GM19328 (cell line): ENCODE results near the gene SKIDA1.

Experiments
- ATAC-seq: cut with Tn5 transposase; IDR thresholded peaks from one replicate; pipeline ENCODE4 v1.9.1; 2021; ENCODE audit warnings: mild to moderate bottlenecking, moderate library complexity; ENCODE audit not compliant: unreplicated experiment

Gene SKIDA1

DNA sequence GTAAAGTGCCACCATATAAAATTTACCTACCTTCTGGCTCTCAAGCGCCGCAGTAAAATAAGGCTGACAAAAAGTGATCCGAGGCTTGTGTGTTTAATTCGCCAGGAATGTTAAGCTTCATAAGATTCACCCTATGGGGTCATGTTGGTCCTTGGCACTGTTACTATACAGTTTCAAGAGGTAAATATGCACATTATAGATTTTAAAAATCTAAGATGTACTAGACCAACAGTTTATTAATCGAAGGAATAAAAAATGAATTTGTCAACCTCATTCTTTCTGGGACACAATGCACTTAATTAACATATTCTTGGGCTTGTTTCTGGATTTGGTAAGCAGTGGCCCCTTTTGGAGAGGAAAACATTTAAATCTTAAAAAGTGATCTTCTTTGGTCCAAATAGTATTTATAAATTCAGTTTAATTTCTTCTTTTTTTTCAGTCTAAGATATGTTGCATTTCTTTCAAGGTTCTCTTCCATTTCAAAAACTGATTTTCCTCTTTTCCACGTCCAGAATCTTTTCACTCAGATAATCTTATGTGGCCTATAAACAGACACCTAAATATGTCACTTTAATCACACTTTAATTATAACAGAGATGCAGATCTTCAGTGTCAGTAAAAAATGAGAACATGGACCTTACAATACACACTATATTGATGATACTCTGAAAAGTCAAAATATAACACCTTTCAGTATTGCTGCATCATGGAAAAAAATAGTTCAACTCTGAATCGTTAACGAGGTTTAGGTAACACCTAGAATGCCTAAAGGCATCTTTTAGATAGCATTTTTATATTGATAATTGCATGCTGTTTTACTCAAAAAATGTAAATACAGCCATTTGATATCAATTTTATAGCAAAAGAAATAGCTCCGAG, 3.8 kb upstream of the SKIDA1 start:
- no peak for ATAC-seq

DNA sequence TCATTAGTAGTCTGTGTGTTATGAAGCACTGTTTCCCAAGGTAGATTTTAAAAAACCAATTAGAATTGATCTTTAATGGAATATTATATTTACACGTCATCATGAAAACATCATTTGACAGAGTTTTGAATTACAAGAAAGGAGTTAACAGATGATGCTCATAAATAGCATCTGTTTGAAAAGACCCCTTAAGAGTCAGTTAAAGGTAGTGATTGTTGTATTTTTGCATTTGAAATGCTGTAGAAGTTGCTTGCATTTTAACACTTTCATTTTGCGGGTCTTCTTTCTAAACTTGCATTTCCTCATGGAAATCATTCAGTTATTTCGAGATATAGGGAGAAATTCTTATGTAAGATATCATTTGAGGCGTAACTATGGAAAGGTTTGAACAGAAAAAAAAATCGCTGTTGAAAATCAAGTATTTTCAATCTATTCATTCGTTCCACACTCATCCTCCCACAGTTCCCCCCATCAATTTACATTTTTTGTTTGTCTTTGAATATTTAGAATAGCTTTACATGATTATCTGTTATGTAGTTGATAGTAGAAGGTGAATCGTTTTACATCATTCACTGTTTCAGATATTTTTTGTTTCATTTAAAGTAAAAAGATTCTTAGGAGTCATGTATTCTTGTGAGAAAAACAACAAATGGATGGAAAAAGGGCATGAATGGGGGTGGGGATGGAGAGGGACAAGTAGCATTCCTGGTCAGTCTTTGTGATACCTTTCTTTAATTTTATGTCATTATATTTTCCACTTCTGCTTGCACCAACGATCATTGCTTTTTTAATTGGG, 3.0 kb upstream of the SKIDA1 start:
- no peak for ATAC-seq

DNA sequence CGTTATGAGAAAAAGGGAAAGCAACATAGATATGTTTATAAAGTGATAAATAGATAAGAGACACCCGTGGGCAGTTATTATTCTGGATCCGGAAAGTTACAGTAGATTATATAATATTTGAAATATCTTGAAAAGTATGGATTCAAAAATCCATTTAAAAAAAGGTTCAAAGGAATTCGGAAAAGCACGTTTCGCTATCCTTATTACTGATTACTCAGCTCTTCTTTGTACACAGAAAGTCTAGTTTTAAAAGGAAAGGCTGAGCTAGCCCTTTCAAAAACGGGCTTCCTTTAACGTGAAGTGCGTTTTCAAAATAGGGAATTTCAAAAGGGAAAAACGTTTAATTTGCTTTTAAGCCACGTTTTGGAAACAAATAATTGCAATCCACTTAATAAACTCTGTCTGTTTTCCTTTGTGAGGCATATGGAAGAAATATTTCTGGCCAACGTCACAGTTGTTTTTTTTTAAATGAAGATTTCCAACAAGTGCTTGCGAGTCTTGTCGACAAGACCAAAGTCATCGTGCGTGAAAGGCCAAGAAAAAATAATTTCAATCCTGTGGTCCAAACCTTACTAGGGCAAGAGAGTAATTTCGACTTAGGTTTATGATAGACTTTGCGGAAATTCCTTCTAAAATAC, 2.2 kb upstream of the SKIDA1 start:
- ATAC-seq = no peak

DNA sequence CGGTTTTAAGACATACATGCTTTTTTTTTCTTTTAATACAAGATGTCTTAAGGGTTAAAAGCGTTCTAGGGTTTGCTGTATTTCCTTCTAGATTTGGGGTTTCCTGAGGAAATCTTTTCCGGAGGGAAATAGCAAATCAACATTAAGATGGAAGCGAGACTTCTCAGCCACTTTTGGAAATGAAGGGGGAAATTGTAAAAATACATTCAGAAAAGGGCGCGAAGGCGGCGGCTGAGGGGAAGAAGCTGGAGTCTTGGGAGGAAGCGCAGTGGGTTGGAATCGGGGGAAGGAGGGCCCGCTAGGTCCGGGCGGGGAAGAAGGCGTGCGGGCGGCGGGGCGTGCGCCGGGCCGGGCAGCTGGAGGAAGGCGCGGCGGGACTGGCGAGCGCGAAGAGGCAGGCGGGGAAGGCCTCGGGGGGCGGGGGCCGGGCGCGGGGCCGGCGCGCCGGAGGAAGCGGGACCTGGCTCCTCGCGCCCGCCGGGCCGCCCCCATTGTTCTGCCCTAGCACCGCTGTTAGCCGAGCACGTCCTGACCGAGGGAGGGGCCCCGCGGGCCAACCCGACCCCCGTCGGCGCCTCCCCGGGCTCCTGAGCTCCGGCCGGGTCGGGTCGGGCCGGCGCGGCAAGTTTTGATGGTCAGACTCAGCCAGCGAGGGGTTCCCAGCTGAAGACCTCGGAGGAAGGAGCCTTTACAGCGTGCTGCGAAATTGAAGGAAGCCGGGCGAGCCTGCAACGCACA, 1.5 kb upstream of the SKIDA1 start:
- ATAC-seq = no peak

DNA sequence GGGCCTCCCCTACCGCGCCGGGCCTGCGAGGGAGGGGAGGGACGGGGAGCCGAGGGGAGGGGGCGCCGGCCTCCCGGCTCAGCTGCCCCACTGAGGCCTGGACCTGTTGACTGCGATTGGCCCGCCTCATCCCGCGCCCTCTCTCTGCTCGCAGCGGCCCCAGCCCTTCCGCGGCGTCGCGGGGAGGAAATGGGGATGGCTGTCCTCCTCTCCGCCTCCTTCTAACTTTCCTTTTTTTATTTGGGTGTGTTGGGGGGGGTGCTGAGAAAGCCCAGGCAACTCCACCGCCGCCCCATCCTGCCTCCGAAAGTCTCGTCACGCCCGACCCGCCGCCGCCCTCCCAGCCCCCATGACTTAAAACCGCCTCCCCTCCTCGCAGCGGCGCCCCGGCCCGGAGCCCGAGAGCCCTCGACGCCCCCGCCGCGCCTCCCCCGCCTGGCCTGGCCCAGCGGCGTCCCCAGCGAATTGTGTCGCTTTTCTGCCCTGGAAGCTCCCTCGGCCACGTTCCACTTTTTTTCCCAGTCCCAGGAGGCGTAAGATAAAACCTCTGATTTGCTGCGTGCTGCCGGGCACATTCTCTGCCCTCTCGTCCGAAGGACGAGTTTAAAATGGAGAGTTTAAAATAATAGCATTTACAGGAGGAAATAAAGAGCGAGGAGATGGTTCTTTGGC, 842 bp upstream of the SKIDA1 start:
- ATAC-seq = no peak

DNA sequence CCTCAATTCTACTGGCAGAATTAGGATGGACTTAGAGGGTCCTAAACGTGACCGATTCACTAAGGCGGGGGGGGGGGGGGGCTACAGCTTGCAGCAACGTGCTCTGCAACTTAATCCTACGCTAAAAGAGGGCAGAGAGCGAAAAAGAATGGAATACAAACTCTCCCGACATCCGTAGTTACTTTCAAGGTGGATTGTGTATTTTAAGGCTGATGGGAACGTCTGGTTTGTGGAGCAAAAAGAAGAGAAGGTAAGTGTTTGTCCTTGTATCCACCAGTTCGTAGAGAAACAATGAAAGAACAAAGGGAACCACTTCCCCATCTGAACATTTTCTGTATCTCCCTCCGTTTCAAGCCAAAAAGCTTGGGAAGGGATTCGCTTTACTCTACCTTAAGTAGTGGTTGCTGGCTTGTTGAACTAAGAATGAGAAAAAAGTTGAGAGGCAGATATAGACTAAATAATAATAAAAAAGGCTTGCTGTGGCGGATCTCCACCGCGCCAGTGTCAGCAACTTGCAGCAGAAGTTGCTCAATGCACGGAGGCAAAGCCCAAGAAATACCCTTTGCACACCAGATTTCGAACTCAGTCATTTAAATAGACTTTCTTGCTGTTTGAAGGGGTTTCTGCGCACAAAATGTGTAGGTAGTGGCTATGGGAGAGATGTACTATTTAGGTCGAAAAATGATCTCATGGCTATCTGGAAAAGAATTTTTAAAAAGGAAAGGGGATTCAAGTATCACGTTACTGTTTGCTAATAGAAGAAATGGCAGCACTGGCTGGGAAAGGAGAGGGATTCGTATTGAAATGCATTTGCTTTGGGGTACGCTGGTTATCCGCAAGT, 736 bp downstream of the SKIDA1 start:
- no peak for ATAC-seq

DNA sequence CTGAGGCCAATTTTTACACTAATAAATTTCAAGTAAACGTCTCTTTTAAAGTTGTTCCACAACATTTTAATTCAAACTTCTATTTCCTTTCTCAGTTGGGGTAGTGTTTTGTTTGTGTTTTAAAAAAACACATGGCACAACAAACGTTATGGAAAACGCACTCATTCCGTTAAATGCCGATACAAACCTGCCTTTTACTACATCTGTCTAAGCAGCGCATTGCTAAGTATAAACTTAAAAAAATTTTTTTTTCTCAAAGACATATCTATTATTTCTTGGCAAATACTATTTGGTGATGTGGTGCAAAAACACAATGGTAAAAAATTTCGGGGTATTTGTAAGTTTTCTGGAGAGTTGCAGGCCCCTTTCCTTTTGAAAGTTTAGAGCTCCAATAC, 1.4 kb downstream of the SKIDA1 start:
- no peak for ATAC-seq

DNA sequence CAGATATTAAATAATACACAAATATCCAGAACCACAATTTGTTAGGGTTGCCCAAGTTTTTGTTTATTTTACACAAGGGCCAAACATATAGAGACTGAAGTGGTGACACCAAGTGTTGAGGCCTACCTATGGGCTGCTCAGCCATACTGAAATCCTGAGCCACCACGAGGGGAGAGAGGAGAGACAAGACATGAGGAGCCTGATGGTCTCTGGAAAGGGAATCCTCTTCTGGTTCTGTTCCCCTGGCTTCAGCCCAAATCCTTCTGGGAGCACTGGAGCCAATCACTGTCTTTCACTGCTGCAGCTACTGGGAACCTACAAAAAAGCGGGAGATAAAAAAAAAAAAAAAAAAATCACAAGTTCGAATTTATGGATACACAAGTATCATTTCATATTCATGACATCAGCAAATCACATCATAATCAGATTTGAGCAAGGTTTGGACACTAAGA, 1.9 kb downstream of the SKIDA1 start:
- no peak for ATAC-seq

DNA sequence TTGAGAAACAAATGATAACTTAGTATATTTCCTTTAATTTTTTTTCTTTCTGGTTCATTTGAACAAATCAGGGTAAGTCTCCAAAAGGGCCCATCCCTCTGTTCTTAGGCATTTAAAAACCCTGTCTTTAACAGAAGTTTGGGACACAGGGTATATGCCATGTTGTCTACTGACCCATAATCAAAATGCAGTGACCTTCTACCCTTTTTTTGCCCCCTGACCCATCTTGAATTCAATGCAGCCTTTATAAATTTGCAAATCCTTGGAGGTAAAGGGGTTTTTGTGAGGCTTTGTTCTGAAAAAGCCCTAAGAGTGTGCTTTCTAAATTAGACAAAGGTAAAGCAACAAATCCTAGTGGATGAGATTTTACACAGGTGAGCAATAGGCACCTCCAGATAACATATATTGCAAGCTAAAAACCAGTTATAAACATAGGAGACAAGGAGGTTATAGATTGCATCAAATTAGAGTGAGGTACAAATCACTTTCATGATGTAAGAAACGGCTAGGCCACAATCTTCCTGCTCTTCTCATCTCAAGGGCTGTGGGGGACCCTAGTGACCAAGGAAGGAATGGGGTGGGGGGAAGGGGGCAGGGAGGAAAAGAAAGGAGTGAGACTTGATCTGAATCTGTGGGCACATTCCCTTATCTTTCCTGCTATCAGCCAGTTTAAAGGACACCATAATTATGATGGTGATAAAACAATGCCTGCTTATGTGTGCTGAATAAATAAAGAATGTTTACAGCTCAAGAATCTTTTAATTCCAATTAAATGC, 2.7 kb downstream of the SKIDA1 start:
- ATAC-seq = no peak

DNA sequence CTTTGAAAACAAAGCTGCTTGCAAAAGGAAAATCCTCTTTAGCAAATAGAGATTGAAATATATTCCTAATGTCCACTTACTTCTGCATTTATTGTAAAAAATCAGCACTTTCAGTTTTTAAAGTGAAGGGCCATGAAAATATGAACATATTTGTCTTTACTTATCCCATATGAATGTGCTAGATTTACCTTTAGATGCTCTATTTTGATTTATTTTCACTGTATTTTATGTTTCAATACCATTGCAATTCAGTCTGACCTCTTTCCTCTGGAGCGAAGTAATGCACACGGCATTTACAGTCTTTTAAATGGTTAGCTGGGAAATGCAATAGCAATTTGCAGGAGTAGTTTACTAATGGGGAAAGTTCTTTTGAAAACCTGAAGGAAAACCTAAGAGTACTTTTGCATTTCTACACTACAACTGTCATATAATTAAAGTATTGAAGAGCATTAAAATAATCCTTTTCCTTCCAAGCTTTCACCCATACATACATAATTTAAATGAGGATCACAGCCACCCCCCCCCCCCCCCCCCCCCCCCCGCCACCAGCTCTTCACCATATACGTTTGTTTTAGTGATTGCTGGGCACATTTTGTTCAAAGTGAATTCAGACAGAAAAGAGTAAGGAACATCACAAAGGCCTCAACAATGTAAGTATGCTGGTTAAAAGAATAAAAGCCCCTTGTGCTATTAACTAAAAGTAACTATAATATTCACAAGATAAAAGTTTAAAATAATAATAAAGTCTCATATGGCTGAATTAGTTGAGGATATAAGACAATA, 3.5 kb downstream of the SKIDA1 start:
- ATAC-seq = no peak

DNA sequence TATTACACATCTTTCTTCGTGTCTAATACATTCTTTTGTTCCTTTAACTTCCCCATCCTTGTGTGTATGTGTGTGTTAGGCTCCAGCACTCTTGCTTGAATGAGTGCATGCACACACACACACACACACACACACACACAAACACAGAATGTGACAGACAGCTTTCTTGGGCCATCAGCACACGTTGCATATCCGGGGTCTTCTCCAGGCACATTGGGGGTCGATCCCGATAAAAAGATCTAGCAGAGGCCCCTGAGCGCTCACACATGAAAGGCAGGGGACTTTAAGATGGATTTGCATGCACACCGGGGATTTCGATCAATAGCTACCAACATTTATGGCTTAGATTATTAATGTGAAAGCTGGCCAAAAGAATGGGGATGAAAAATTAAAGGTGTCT, 4.5 kb downstream of the SKIDA1 start:
- no peak for ATAC-seq

DNA sequence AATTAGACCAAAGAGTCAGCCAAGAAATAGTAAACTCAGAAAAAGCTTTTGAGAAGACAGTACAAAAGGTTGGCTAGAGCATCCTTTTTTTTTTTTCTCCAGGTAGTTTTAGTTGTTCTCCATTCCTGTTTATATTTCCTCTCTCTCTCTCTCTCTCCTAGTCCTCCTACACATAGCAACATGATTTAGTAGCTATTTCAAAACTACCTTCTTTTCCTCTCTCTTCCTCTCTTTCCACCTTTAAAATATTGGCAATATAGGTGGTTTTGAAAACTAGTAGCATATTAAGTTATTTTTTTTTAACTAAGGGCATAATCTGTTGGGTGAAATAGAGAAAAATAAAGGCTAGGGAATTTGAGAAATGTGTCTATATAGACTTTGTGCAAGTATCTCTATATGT, 5.0 kb downstream of the SKIDA1 start:
- ATAC-seq = no peak

DNA sequence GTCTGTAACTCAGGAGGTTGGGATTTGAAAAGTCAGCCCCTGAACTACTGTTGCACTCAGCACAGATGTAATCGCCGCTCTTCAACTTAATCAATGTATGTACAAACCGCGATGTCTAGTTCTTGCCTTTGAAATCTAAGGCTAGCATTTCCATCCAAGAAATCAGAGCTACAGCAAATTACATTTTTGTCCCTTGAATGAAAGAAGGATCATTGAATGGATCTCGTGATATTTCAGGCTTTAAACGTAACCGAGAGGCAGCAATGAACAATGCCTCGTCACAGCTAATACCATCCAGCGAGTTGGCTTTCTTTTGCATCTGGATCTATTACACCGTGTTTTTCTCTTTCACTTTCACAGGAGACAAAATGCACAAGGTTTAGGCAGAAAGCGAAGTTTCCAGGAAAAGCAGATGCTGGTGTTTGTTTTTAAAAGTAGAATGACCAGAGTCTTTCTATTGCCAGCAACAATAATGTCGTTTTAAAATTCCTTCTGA, 5.5 kb downstream of the SKIDA1 start:
- ATAC-seq = no peak

DNA sequence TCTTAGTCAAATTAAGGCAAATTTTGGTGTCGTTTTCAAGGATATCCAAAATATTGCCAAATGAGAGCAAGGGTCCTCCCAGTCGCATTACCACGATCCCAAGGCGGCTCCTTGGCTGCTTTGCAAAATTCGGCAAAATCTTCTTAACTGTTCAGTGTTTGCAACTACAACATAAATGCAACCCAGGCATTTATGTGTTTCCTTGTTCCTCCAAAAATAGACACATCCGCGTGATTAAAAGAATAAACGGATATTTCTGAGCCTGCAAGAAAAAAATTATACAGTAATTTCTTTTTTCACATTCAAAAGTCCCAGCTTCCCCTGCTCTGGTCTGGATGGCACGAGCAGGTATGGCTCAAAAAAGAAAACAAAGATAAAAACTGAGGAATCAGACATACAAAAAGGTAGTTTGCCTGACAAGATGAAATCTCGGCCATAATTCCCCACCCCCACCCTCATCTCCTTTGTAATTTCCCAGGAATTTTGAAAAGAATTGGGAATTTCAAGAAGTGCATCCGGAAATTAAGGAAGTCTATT, 6.0 kb downstream of the SKIDA1 start:
- no peak for ATAC-seq

DNA sequence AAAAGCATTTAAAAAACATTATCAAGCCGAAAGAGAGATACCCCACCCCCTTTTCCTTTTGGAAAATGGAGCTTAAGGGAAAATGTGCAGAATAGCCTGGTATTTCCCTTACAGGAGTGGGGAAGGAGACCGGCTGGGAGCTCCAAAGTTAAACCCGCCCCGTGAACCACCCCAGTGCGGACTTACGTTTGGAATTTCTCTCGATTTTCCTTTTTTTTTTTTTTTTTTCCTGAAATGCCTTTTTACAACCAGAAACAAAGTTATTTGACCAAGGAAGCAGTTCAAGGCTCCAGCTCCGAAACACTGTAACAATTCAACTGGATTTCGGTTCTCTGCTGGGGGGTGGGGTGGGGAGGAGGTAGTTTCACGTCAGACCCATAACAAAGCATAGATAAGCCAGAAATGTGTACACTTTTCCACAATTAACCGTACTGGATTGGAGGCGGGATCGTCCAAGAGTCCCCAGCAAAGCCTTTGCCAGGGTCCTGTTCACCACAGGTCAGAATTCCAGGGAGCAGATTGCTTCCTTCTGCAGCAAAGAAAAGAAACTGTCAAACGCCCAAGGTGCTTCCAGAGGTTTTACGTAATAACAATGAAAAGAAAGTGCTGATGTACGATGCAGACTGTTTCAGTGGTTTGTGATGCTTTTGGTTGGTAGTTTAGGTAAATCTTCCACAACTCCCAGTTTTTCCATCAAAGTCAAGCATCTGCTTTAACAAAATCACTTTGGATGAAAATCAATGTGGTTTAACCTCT, 6.7 kb downstream of the SKIDA1 start:
- no peak for ATAC-seq

DNA sequence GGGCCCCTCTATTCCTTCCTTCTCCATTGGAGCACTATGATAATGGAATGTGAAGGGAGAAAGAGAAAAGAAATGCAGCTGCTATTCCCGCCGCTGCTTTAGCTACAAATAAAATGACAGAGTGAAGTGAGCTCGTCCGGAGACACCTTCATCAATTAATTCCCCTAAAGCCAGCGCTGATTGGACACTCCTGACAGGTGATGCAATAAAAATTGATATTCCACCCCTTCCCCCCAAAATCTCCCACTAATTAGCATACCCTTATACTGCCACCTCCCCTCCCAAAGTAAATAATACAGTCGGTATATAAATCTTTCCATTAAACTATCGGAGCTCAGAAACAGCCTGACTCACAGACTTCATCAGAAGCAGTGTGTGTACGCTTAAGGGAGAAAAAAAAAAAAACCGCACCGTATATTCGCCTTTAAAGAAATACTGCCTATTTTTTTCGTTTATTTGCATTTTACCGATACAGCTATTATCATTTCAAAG, 7.3 kb downstream of the SKIDA1 start:
- no peak for ATAC-seq
